ENCODE results near the gene LSP1.
"Not testable (repeated sequence)": the region's sequence is repeated elsewhere in the genome, so short reads cannot be mapped to it uniquely, and the experiment has no call there.

LSP1 gene

DNA sequence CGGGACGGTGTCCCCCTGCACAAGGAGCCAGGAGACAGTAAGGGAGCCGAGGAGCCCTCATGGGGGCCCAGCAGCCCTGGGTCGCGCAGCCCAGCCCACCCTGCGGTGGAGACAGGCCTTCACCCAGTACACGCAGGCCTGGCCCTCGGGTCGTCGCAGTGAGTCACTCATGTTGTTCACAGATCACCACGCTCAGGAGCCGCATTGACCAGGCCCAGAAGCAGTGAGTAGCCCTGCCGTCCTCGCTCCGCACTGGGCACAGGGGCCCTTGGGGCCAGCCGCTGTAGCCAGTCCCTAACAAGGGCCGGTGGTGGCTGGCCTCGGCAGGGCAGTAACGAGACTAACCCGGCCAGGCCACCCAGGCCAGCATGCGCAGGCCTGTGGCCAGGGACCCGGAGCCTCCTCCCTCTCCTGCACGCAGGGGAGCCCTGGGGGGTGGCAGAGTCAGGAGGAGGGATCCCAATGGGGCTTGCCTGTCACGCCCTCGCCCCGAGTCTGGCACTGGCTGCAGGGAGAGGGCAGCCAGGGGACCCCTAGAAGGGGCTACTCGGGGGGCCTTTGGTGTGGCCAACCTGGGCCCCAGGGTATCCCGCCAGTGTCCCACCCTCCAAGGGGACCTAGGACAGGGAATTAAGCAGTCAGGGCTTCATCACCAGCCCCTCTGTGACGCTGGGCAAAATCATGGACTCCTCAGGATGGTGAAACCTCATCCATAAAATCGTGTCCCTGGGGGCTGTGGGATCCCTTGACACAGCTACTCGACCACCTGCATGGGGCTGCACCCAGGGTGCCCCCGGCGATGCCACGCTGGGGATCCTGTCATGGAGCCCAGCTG is 84.1 kb downstream of the LSP1 start:
- TF ChIP-seq POLR2A (IDR thresholded peaks at IDR 0.05; ENCODE audit: low read depth, low read length), result no peak
- FAIRE-seq, result no peak
- DNase-seq (ENCODE audit: insufficient read length, low spot score), result no peak

DNA sequence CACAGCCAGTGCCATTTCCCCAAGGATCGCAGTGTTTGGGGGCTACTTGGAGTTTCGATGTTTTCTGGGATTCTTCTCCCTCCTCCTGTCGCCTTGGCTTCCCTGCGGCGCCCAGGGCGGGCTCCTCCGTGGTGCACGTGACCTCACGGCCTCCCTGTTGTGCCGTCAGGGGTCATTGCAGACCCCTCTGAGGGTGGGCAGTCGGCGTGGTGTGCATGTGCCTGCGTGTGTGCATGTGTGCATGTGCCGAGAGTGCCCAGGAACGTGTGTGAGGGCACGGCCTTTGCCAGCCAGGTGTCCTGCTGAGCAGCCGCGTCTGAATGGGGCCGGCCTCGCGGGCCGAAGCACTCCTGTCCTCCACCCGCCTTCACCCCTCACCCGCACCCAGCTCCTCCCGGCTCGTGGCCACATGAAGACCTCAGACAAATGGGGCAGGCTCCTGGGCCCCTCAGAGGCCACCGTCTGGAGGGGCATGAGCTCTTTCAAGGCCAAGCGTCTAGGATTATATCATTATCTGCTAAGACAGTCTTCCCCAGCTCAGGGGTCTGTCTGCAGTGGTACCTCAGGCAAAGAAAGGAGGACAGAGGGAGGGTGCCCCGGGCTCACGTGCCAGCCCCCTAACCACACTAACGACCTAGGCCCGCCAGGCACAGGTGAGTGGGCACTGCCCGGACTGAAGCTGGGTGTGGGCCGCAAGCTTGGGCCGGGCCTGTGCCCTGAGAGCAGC is 84.9 kb downstream of the LSP1 start:
- no peak for FAIRE-seq
- TF ChIP-seq POLR2A (IDR thresholded peaks at IDR 0.05; ENCODE audit: low read depth, low read length), result no peak
- DNase-seq (ENCODE audit: insufficient read length, low spot score), result no peak

DNA sequence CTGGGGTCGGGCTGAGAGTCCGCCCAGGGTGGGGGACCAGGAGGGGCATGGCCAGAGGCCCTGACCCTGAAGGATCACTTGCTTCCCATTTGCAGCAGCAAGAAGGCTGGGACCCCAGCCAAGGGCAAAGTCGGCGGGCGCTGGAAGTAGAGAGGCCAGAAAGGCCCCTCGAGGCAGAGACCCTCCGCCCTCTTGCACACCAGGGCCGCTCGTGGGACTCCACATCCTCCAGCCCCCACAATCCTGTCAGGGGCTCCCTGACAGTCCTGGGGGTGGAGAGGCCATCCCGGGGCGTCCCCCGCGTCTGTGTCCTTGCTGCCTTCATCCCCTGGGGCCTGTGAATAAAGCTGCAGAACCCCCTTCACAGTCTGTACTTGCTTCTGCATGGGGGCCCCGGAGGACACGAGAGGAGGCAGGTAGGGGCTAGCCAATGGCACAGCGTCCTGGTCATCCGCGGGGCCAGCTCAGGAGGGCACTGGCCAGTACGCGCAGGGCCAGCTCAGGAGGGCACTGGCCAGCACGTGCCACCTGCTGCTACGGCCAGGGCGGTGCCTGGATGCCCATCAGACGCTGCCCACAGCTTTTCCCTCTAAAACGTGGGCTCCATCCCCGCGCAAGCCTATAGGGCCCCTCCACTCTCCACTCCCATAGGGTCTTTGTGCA is 85.6 kb downstream of the LSP1 start:
- TF ChIP-seq POLR2A (IDR thresholded peaks at IDR 0.05; ENCODE audit: low read depth, low read length), result no peak
- no peak for FAIRE-seq
- DNase-seq (ENCODE audit: insufficient read length, low spot score), result no peak

DNA sequence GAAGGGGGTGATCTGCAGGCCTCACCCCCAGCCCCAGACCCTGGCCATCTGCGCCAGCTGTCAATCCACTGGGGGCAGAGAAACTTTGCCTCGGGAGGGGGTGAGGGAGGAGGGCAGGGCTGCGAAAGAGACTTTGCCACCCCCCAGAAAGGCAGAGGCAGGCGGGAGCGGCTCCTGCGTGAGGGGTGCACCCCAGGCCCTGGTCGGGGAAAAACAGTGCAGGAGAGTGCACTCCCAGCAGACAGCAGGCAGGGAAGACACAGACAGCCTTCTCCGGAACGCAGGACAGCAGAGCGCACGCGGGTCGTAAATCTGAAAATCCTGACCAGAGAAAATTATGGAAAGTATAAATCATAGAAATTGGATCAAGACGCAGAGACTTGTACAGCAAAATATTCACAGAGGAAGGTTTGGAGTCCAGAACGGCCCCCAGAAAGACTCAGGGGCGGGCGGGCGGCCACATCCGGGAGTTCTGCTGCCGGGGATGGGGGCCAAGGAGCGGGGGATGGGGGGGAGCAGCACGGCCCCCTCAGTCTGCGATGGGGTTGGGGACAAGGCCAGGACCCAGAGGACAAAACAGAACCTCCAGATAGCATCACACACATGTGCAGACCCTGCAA is 86.2 kb downstream of the LSP1 start:
- no peak for FAIRE-seq
- TF ChIP-seq POLR2A (IDR thresholded peaks at IDR 0.05; ENCODE audit: low read depth, low read length), result no peak
- no peak for DNase-seq (ENCODE audit: insufficient read length, low spot score)

- DNase-seq (ENCODE audit: insufficient read length, low spot score); FAIRE-seq: not testable (repeated sequence)
Measured at GRCh38 chr11:1939788-1940187, 86.9 kb downstream of the LSP1 start.
